Measurements from ENCODE around the gene DDRGK1.

- no peak for TF ChIP-seq NFRKB (IDR thresholded peaks at IDR 0.05)
- TF ChIP-seq SUZ12 (IDR thresholded peaks at IDR 0.05) = no peak
- no peak for TF ChIP-seq ARNT (IDR thresholded peaks at IDR 0.05)
- TF ChIP-seq SP1 (IDR thresholded peaks at IDR 0.05) = no peak
- no peak for TF ChIP-seq BHLHE40 (IDR thresholded peaks at IDR 0.05; ENCODE audit: borderline replicate concordance)
- no peak for TF ChIP-seq HDGF (IDR thresholded peaks at IDR 0.05; ENCODE audit: borderline replicate concordance)
- no peak for TF ChIP-seq ZNF384 (IDR thresholded peaks at IDR 0.05)
- no peak for TF ChIP-seq FOXM1 (IDR thresholded peaks at IDR 0.05; ENCODE audit: borderline replicate concordance)
- TF ChIP-seq LEF1 (IDR thresholded peaks at IDR 0.05; ENCODE audit: borderline replicate concordance) = no peak
- TF ChIP-seq CTBP1 (IDR thresholded peaks at IDR 0.05; ENCODE audit: borderline replicate concordance) = no peak
- TF ChIP-seq PKNOX1 (IDR thresholded peaks at IDR 0.05) = no peak
- no peak for TF ChIP-seq FOXA1 (IDR thresholded peaks at IDR 0.05)
- no peak for TF ChIP-seq FOXK2 (IDR thresholded peaks at IDR 0.05)
- TF ChIP-seq TARDBP (IDR thresholded peaks at IDR 0.05) = no peak
Measured at GRCh38 chr20:3181270-3181669, 23.2 kb downstream of the DDRGK1 start.
